ENCODE results near the gene ELMO1.

ELMO1 gene

DNA sequence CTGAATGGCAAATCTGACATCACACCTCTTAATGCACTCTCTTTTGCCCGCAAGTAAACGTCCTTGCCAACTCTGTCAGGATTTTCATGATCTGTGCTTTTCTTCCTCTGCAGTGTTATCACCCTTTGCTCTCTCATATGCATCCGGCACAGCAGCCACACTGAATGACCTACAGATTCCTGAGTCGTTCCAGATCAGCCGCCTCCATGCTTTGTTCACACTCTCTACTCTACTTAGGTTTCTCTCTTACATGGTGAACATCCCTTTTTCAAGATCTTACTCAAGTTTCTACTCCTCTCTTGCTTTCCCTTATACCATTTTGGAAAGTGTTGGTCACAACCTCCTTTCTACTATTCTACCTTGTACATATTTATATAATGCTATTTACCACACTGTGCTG, 596.6 kb downstream of the ELMO1 start:
- DNase-seq = no peak

DNA sequence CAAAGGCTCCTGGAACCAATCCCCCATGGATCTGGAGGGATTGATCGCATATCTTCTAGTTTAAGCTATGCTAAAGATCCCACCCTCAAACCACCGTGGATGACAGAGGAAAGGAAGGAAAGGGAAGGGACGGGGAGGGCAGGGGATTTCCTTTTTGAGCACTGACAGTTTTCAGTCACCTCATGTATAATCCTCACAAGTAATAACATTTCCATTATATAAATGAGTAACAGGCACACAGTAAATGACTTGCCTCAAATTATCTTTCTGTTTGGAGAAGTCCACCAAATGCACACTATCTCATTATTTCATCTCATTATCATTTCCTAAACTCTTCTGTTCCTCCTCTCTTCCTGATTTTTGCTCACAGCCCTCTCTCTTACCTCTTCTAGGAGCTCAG, 597.3 kb downstream of the ELMO1 start:
- DNase-seq = no peak

- no peak for DNase-seq
These were observed 600.7 kb downstream of the ELMO1 start for GRCh38 chr7:36847946-36848345.

GRCh38 chr7:36844374-36844773, 604.3 kb downstream of the ELMO1 start:
- no peak for DNase-seq

GRCh38 chr7:36840904-36841303, 607.8 kb downstream of the ELMO1 start:
- DNase-seq = peak; percentile 66

DNA sequence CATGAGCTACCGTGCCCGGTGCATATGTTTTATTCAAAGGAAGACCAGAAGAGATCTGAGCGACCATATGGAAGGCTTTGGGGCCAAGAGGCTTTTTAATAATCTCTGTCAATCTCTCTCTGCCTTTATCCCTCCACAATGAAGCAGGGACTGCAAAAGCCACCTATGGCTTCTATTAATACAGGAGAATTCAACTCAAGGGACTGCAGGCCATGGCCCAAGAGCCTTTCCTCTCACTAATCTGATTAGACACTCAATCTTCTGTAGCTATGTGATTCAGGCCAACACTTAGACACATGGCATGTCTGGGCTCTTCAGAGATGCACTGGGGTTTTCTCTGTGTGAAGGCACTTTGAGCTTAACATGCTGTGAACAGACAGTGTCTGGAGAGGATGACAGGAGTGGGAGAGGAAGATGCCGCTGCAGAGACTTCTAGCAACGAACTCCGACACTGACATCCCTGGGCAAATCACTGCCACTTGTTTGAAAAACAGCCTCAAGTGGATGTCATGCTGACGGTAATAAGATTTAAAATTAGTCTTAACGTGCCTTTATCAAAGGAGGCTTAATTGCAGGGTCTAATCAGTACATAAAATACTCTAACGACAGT, 609.9 kb downstream of the ELMO1 start:
- no peak for DNase-seq

DNA sequence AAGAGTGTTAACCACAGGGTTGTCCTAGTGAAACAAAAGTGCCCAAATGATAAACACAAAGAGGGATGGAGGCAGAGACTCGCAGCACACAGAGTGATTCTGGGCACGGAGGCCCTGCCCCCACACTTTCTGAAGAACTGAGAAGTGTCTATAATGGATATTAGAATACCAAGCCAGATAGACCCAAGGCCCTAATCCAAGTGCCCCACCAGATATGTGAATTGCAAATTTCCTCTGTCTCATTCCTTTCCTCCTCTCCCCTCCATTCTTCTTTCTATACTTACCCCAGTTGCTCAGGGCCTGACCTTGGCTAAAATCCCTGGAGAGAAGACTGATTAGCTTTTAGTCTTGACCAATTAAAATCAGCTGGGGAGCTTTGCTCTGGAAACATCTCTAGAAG, 617.6 kb downstream of the ELMO1 start:
- no peak for DNase-seq

DNA sequence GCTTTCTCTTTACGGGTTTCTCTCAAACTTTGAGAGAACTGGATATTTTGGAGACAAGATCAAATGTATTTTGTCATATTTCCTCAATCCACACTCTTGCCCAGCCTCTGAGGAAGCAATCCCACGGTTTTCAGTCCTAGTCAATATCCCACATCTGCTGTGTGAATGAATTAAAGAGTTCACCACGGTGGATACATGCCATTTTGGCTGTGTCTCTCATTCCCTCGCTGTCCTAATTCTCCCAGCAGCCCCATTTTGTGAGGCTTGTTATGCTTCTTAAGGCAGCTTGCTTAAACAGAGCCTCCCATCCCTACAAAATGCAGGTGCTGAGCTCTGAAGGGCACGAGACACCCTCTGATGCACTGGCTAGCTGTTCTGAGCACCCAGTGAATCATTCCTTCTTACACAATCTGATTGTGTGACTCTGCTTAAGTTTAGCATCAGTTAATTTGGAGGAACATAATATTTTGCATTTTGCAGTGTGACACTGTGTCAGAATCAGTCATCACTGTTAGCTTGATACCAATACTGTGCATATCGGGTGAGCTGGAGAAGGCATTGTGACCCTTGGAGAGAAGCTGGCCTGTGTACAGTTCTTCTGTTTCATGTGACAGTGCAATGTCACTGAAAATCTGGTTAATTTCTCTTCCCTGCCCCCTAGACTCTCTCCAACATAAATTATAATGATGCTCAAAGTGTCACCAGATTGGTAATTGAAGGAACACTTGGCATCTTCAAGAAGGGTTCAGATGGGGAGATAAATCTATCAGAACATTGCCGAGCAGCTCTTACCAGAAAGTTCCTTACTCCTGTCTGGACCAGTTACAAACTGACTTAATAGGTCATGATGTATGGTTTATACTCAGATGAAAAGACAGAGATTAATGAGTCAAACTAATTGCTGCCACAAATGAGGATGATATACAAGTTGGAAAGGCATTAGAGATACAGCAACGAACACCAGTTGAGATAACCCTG, 620.6 kb downstream of the ELMO1 start:
- DNase-seq = no peak

- DNase-seq = no peak
These were observed 623.2 kb downstream of the ELMO1 start for GRCh38 chr7:36825501-36825900.

- DNase-seq = no peak
These were observed 625.3 kb downstream of the ELMO1 start for GRCh38 chr7:36823353-36823752.

DNA sequence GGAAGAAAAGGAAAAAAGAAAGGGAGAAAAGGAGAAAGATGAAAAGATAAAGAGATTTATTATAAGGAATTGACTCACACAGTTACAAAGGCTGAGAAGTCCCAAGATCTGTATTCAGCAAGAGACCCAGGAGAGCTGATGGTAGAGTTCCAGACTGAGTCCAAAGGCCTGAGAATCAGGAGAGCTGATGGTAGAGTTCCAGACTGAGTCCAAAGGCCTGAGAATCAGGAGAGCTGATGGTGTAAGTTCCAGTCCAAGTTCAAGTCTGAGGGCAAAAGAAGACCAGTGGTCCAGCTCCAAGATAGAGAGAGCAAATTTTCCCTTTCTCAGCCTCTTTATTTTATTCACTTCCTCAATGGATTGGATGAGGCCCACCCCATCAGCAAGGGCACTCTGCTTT, 627.0 kb downstream of the ELMO1 start:
- DNase-seq = no peak

- DNase-seq = no peak
These were observed 628.0 kb downstream of the ELMO1 start for GRCh38 chr7:36820527-36821170.

- no peak for DNase-seq
These were observed 629.0 kb downstream of the ELMO1 start for GRCh38 chr7:36819639-36820038.

DNA sequence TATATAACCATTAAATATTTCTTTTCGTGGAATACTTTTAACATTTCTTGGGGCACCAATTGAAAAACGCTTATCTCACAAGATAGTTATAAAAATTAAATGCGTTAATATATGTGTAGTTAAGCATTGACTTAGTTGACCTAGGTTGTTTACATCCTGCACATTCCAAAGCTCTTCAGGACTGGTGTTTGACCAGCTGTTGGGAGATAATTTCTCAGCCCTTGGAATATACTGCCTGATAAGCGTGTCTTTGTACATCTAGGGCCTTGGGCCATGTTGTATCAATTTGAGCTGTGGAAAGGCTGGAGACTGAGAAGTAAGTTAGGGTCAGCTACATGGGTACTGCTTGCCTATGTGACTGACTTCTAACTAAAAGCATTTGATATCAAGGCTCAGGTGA, 634.4 kb downstream of the ELMO1 start:
- DNase-seq = no peak

DNA sequence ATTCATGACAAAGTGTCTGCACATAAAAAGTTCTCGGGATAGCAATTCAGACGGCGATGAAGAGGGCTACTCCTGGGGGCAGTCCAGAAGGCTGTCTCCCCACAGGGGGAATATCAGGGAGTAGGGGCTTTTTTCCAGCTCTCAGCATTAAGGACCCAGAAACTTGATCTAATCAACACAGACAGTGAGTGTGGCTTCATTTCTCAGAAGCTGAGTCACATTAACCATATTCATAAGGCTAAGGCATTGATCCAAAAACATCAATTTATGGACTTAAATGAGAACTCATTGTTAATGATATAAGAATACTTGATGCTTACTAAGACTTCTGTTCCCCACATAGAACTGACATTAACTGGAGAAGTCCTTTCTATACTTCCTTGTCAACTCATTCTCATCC, 636.9 kb downstream of the ELMO1 start:
- no peak for DNase-seq

GRCh38 chr7:36810489-36810888, 638.2 kb downstream of the ELMO1 start:
- DNase-seq = peak; percentile 46

DNA sequence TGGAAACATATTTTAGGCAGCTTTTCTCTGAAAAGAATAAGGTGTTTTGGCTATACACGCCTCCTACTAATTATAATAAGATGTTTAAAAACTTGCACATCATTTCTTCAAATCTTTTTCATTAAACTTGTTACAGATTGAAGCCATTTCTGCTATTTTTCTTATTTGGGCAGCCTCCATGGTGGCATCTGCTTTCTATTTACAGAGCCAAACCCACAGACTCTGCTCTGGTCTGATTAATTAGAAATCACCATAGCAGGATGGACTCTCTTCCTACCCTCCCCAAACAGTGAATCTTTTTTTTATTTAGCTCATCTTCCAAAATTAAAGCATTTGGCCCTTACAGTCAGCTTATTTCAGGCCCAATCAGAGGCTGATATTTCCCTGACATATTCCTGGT, 638.6 kb downstream of the ELMO1 start:
- DNase-seq = no peak

- DNase-seq = no peak
These were observed 639.2 kb downstream of the ELMO1 start for GRCh38 chr7:36809510-36809909.

- no peak for DNase-seq
These were observed 639.6 kb downstream of the ELMO1 start for GRCh38 chr7:36809086-36809485.

GRCh38 chr7:36806891-36807290, 641.8 kb downstream of the ELMO1 start:
- no peak for DNase-seq

Measured in COR-L47 (cell line).